ENCODE measurements around the gene ACTL7A. TPM values are rescaled to one million over a fixed set of nuclear protein-coding genes. Genes with fewer than 3 reads are reported as not detected.

Gene ACTL7A, protein sequence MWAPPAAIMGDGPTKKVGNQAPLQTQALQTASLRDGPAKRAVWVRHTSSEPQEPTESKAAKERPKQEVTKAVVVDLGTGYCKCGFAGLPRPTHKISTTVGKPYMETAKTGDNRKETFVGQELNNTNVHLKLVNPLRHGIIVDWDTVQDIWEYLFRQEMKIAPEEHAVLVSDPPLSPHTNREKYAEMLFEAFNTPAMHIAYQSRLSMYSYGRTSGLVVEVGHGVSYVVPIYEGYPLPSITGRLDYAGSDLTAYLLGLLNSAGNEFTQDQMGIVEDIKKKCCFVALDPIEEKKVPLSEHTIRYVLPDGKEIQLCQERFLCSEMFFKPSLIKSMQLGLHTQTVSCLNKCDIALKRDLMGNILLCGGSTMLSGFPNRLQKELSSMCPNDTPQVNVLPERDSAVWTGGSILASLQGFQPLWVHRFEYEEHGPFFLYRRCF
- total RNA-seq (2014; rRNA removed; shearing (Covaris generic)) (not detected in 2 replicates), polyA plus RNA-seq (2016; fragmentation: Nextera tagmentation; extraction: Ambion mirVana) (not detected in 2 replicates)

DNA sequence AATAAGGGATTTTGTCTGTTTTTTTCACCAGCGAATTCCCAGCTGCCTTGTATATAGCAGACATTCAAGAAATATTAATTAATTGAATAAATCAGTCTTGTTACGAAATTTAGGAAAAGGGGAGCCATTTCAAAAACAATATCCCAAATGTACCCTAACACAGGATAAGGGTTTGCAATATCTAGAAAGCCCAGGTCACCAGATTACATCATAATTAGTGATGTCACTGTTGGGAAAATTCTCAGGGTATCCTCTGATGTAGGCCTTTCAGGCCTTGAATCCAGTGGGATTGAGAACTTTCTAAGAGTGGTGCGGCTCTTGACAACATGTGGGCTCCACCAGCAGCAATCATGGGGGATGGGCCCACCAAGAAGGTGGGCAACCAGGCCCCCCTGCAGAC, at the start of gene ACTL7A:
Gene ACTL7A, plus strand, starts transcription at position 270 of the 400 bp plus-strand sequence. Its CDS starts 57 bp downstream, at position 327.
- Histone ChIP-seq H3K4me2 (ENCODE audit: unreplicated experiment) (no peak within 1 kb of the TSS), H4K20me1 (ENCODE audit: insufficient read depth) (no peaks in the 10 kb centered on the region), H2AFZ (no peak within 1 kb of the TSS), H3K4me3 (no peak within 1 kb of the TSS), H3K9ac (no peak within 1 kb of the TSS), H3K27me3 (replicated peaks; ENCODE audit: insufficient read depth) (no peaks in the 10 kb centered on the region), H3K27ac (no peak within 1 kb of the TSS), H3K79me2 (ENCODE audit: insufficient read depth) (no peaks in the 10 kb centered on the region), H3K4me1 (ENCODE audit: insufficient read depth) (no peaks in the 10 kb centered on the region), H3K9me2 (ENCODE audit: insufficient read depth) (no peaks in the 10 kb centered on the region), H3K36me3 (ENCODE audit: low read depth) (no peaks in the 10 kb centered on the region), H3K9me3 (ENCODE audit: low read depth) (no peaks in the 10 kb centered on the region), H3F3A (ENCODE audit: insufficient read depth) (no peaks in the 10 kb centered on the region)
- TF ChIP-seq EZH2phosphoT487 (IDR thresholded peaks at IDR 0.05; ENCODE audit: insufficient read depth, low read depth) (no peak), EZH2 (IDR thresholded peaks at IDR 0.05; ENCODE audit: insufficient read depth, poor library complexity, severe bottlenecking) (no peak)
- DNase-seq, result no peak
- 82 to 83% methylated on average over 3 of the region's 3 CpGs for WGBS, 2 experiments (ENCODE audit: low coverage in 1 of 2, low lambda C conversion rate in 2 of 2, missing lambda C conversion rate in 2 of 2)
- in situ Hi-C loops (cut with MboI), result no loop called here

DNA sequence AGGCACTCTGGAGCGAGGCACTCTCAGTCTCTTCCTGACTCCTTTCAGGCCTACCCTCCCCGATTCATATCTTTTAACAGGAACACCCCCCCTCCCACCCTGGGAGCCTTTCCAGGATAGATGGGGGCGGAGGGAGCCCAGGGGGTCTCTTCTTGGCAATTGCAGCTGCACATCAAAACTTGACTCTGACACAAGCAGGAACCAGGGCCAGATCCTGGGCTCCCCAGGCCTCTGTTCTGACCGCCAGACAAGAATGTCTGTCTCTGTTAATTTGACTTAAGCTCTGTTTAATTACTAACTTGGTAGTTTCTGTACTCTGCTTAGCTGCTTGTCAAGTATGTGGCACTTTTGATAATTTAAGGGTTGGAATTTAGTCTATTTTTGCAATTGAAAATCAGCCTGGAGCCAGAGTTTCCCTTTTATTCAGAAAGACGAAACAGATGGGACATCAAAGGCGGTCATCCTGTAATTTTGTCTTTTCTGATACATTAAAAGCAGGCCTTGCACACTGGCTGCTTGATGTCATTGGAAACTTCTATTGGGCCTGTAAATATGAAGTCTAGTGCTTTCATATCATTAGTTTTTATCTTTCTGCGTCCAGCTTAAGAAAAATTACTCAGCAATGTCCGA, 49.6 kb upstream of the ACTL7A start:
- Histone ChIP-seq H3F3A (ENCODE audit: insufficient read depth) (no peaks in the 10 kb centered on the region), H3K36me3 (ENCODE audit: low read depth) (no peaks in the 10 kb centered on the region), H3K4me1 (ENCODE audit: insufficient read depth) (no peaks in the 10 kb centered on the region), H3K9me3 (ENCODE audit: low read depth) (no peaks in the 10 kb centered on the region), H2AFZ (no peak overlapping the region), H3K27ac (no peak overlapping the region), H4K20me1 (ENCODE audit: insufficient read depth) (no peaks in the 10 kb centered on the region), H3K79me2 (ENCODE audit: insufficient read depth) (no peaks in the 10 kb centered on the region), H3K4me3 (no peak overlapping the region), H3K4me2 (ENCODE audit: unreplicated experiment) (no peak overlapping the region), H3K27me3 (replicated peaks; ENCODE audit: insufficient read depth) (peaks cover 22% of the 10 kb centered on the region), H3K9ac (no peak overlapping the region), H3K9me2 (ENCODE audit: insufficient read depth) (no peaks in the 10 kb centered on the region)
- in situ Hi-C loops (cut with MboI), result no loop called here
- no peak for DNase-seq
- 41 to 50% methylated on average over 8 of the region's 8 CpGs for WGBS, 2 experiments (ENCODE audit: low coverage in 1 of 2, low lambda C conversion rate in 2 of 2, missing lambda C conversion rate in 2 of 2)
- TF ChIP-seq EZH2 (IDR thresholded peaks at IDR 0.05; ENCODE audit: insufficient read depth, poor library complexity, severe bottlenecking) (no peak), EZH2phosphoT487 (IDR thresholded peaks at IDR 0.05; ENCODE audit: insufficient read depth, low read depth) (no peak)

DNA sequence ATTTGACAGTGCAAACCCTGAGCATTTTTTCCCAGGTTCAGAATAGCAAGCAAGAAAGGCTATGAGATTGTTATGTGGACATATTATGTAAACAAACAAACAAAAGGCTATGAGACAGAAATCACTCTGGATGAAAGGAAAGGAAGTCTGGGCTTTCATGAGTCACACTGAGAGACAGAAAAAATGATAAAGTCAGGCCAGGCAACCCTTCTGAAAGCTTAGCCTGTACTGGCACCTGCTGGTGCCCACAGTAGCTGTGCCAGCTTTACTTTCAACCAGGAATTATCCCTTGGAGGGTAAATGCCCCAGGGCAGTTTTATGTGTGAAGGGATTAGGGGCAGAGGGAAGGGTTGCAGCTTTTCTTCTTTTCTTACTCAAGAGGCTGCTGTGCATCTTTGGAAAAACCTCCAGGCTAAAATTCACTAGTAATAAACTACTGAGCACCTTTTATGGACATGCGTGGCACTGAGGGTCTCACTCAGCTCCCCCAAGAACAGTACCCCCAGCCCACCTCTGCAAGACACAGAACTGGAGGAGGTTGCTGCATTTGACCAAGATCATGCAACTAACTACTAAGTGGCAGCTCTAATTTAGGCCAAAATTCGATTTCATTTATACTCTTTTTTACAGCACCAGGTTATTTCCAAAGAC, 48.0 kb upstream of the ACTL7A start:
- no peaks in the 10 kb centered on the region for H3K9me3 ChIP-seq (ENCODE audit: low read depth)
- 90% methylated on average over 2 of the region's 2 CpGs for WGBS, 2 experiments (ENCODE audit: low coverage in 1 of 2, low lambda C conversion rate in 2 of 2, missing lambda C conversion rate in 2 of 2)
- H4K20me1 ChIP-seq (ENCODE audit: insufficient read depth), result no peaks in the 10 kb centered on the region
- no peak overlapping the region for H3K4me3 ChIP-seq
- no peak overlapping the region for H3K27ac ChIP-seq
- no peaks in the 10 kb centered on the region for H3F3A ChIP-seq (ENCODE audit: insufficient read depth)
- peak overlapping the region; percentile 40 for H3K4me2 ChIP-seq (ENCODE audit: unreplicated experiment)
- H3K9me2 ChIP-seq (ENCODE audit: insufficient read depth), result no peaks in the 10 kb centered on the region
- DNase-seq, result peak; percentile 77
- H3K4me1 ChIP-seq (ENCODE audit: insufficient read depth), result no peaks in the 10 kb centered on the region
- H3K36me3 ChIP-seq (ENCODE audit: low read depth), result no peaks in the 10 kb centered on the region
- in situ Hi-C loops (cut with MboI), result no loop called here
- H3K27me3 ChIP-seq (replicated peaks; ENCODE audit: insufficient read depth), result peaks cover 20% of the 10 kb centered on the region
- H2AFZ ChIP-seq, result no peak overlapping the region
- no peaks in the 10 kb centered on the region for H3K79me2 ChIP-seq (ENCODE audit: insufficient read depth)
- no peak for TF ChIP-seq EZH2phosphoT487 (IDR thresholded peaks at IDR 0.05; ENCODE audit: insufficient read depth, low read depth)
- no peak for TF ChIP-seq EZH2 (IDR thresholded peaks at IDR 0.05; ENCODE audit: insufficient read depth, poor library complexity, severe bottlenecking)
- no peak overlapping the region for H3K9ac ChIP-seq

DNA sequence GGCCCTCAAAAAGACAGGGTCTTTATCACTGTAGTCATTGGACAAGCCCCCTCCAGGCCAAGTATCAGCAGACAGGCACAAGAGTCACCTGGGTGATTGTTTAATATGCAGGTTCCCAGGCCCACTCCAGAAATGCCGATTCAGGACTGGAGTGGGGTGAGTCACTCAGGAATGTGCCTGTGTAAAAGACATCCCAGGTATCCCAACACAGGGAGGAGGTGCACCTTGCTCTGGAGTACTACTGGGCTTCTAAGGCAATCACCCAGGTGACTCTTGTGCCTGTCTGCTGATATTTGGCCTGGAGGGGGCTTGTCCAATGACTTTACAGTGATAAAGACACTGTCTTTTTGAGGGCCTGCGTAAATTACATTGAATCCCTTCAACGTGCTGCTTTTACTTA, 46.9 kb upstream of the ACTL7A start:
- Histone ChIP-seq H3F3A (ENCODE audit: insufficient read depth) (no peaks in the 10 kb centered on the region), H3K4me3 (no peak overlapping the region), H3K9ac (no peak overlapping the region), H2AFZ (no peak overlapping the region), H3K4me1 (ENCODE audit: insufficient read depth) (no peaks in the 10 kb centered on the region), H3K9me3 (ENCODE audit: low read depth) (no peaks in the 10 kb centered on the region), H3K27me3 (replicated peaks; ENCODE audit: insufficient read depth) (peaks cover 9% of the 10 kb centered on the region; the same call in 1 of the 2 replicates), H3K9me2 (ENCODE audit: insufficient read depth) (no peaks in the 10 kb centered on the region), H3K4me2 (ENCODE audit: unreplicated experiment) (no peak overlapping the region), H3K27ac (no peak overlapping the region), H3K79me2 (ENCODE audit: insufficient read depth) (no peaks in the 10 kb centered on the region), H4K20me1 (ENCODE audit: insufficient read depth) (no peaks in the 10 kb centered on the region), H3K36me3 (ENCODE audit: low read depth) (no peaks in the 10 kb centered on the region)
- 83 to 87% methylated on average over 3 of the region's 3 CpGs for WGBS, 2 experiments (ENCODE audit: low coverage in 1 of 2, low lambda C conversion rate in 2 of 2, missing lambda C conversion rate in 2 of 2)
- in situ Hi-C loops (cut with MboI), result no loop called here
- DNase-seq, result no peak
- TF ChIP-seq EZH2 (IDR thresholded peaks at IDR 0.05; ENCODE audit: insufficient read depth, poor library complexity, severe bottlenecking), result no peak
- no peak for TF ChIP-seq EZH2phosphoT487 (IDR thresholded peaks at IDR 0.05; ENCODE audit: insufficient read depth, low read depth)

Measured in GM23248 (cell line).